ENCODE measurements around the gene EEF2K.

EEF2K gene

DNA sequence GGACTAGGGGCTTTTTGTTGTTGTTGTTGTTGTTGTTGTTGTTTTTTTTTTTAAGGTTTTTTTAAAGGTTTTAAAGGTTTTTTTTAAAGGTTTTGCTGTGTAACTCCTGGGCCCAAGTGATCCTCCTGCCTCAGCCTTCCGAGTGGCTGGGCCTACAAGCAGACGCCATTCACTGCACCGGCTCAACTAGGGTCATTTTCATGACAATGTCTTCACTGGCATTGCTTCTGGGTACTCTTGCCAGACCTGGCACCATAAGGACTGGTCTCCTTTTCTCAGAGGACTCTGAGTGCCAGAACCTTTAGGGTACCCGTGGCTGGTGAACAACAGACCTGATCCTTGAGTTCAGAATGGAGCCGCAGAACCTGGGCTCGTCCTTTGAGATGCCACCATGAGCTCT, 111.5 kb downstream of the EEF2K start:
- DNase-seq (ENCODE audit: low read depth): no peak

DNA sequence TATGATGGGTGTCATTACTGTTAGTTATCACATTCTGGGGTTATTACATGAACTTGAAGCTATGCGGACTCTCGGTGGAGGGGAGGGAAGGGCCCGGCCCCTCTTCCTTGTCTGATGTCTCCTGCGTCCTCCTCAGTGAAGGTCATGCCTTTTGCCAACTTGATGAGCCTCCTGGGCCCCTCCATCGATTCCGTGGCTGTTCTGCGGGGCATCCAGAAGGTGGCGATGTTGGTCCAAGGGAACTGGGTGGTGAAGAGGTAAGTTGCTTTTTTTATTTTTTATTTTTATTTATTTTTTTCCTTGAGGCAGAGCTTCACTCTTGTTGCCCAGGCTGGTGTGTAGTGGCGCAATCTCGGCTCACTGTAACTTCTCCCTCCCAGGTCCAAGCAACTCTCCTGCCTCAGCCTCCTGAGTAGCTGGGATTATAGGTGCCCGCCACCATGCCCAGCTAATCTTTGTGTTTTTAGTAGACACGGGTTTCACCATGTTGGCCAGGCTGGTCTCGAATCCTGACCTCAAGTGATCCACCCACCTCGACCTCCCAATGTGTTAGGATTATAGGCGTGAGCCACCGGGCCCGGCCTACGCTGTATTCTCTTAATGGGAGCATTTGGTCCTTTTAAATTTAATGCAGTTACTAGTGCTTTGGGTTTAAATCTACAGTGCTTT, 112.7 kb downstream of the EEF2K start:
- DNase-seq (ENCODE audit: low read depth): peak; percentile 20

DNA sequence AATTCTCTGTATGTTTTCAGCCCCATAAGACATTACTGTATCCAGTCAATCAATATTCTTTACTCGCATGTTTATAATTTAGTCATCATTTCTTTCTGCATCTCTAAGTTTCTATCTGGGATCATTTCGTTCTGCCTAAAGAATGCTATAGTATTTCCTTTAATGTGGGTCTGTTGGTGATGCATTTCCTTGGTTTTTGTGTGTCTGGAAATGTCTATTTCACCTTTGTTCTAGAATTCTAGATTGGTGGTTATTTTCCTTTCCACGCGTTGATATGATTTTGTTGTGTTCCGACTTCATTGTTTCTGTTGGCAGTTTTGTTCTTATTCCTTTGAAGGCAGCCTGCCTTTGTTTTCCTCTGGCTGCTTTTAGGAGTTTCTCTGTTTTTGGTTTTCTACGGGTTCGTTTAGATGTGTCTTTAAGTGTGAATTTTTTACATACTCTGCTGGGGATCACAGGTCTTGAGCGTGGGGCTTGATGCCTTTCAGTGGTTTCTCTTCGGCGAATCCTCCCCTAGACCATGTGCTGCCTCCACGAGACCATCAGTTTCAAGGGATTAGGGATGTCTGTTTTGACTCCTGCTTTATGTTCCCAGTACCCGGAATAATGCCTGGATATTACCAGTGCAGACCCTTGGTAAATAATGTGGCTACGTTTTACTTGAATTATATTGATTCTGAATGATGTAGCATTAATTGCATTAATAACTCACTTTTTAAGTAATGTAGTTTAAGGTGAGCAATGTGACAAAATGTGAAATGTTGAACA, 114.7 kb downstream of the EEF2K start:
- DNase-seq (ENCODE audit: low read depth): no peak

DNA sequence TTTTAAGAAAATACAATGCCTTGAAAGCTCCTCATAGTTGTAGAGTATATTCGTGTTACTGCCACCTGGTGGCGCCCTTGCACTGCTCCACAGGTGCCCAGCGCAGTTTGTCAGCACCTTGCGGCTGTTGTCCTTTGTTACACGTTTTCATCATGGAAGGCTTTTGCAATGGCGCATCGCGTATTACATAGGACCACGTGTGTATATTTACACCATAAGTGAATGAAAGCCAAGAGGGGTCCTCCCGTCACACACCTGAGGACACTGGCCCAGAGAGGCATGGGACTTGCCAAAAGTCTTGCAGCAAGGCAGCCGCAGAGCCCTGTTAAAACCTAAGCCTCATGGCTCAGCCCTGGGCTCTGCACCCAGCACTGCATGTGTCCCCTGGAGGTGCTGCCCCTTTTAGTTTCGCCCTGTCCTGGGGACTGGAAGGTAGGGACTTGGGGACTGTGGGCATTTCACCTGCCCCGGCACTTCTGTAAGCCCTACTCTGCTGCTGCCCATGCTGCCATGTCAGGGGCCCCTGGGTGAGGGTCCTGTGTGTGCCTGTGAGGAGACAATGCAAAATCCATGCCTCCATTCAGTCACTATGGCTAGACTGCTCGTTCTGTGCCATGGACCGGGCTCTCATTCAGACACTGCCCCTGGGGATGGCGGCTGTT, 115.4 kb downstream of the EEF2K start:
- peak; percentile 39 for DNase-seq (ENCODE audit: low read depth)

DNA sequence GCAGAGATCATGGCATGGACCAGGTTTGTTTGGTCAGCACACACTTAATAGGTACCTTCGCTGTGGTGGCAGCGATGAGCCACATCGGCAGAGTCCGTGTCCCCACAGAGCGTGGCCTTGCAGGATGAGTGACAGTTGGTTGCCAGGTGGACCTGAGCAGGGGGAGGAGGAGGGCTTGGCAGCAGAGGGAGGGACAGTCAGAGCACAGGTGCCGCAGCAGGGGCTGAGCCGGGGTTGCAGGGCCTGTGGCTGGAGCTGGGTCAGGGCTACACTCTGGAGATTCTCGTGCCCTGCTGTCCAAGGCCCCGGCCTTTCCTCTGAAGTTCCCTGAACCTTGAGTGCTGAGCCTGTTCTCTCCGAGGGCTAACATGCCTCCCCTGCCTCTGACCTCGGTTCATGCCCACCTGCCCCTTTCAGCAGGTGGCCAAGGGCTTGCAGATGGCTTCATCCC, 116.0 kb downstream of the EEF2K start:
- no peak for DNase-seq (ENCODE audit: low read depth)

DNA sequence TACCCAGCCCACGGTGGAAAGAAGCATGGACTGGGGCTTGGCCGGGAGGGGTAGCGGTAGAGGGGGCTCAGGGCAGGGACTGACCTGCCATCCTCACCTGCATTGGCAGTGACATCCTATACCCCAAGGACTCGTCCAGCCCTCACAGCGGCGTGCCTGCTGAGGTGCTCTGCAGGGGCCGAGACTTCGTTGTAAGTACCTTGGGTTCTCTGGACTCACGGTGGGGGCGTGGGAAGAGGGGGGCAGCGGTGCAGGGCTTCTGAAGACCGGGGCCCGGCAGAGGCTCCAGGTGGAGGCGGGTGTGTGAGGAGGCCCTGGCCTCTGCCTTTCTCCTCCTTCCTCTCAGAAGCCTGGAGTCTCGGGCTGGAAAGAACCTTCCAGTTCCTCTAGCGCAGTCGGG, 116.7 kb downstream of the EEF2K start:
- no peak for DNase-seq (ENCODE audit: low read depth)

DNA sequence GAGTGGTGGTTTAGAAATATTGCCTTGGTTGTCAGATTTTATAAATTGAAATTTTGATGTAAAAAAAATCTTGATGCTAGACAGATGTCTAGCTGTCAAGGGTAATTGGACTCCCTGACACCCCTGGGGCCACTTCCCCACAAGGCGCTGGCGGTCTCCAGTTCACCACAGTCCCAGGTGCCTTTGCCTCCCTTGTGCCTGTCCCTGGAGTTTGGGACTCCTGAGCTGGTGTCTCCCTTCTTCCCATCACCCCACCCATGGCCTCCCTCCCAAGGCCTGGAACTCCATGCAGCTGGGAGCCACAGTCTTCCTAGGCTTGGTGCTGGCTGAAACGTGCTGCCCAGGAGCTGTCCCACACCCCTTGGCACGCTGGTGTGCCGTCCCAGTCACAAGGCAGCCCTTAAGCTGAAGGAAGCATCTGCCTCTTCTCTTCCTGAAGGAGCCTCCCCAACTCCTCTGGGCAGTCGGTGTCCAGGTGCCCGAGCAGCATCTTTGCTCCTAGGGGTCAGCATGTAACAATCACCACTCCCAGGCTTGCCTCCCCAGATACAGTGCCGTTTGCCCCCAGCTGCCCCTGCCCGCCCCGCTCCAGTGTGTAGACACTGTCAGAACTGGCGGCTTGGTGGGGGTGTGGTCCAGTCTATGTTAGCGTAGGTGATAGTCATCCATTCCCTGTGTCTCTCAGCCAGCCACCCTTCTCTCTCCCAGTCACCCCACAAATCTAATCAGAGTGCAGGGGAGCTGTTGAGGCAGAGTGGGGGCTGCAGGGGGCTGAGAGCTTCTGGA, 117.3 kb downstream of the EEF2K start:
- no peak for DNase-seq (ENCODE audit: low read depth)

DNA sequence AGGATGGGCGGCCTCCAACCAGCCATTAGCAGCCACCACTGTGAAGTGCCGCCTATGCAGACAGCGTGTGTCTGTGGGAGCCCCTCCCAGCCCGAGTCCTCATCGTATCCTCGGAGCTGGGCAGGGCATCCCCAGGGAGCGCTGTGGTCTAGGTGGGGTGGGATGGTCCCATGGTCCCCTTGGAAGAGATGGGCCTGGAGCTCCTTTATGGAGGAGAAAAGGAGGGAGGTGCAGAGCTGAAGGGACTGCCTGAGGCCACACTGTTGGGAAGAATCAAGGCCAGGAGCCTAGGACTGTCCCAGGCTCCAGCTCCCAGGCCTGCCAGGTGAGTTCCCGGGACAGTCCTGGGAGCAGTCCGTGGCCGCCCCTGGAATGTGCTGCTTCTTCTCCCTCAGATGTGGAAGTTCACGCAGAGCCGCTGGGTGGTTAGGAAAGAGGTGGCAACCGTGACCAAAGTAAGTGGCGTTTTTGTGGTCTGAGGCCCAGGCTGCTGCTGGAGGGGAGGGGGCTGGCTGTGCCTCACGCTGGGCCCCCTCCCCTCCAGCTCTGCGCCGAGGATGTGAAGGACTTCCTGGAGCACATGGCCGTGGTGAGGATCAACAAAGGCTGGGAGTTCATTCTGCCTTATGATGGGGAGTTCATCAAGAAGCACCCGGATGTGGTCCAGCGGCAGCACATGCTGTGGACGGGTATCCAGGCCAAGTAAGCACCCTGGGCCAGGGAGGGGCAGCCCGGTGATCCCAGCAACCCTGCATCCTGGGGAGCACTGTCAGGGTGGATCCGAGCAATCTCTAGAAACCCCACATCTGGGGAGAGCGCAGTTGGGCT, 118.1 kb downstream of the EEF2K start:
- no peak for DNase-seq (ENCODE audit: low read depth)

DNA sequence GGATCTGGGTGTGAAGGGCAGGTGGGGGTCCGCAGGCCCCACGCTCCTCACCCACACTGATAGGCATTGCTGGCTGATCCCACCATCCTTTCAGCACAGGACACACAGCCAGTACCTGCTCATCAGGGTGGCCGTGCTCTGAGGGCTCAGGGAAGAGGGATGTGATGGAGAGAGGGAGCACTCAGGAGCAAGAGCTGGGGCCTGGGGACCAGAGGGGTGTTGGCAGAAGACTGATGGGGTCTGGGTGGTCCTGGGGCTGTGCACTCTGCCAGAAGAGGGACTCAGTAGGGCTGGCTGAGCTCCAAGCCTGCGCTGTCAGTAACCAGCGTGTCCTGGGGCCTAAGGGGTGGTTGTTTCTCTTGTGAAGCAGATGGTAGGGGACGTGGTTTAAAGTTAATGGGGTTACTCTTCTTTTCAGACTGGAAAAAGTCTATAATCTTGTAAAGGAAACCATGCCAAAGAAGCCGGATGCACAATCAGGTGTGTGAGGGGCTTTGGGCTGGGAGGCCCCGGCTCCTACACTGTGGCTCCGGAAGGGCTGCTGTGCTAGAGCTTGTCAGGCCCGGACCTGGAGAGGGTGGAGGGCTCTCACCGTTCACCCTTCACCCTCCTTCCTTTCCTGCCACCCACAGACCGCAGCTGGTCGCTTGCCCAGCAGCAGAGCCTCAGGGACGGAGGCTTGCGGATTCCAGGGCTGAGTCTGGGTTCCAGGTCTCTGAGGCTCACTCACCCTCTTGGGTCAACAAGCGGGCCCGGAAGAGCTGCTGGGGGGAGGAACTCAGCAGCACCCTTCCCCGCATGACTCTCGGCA, 118.9 kb downstream of the EEF2K start:
- DNase-seq (ENCODE audit: low read depth): no peak

DNA sequence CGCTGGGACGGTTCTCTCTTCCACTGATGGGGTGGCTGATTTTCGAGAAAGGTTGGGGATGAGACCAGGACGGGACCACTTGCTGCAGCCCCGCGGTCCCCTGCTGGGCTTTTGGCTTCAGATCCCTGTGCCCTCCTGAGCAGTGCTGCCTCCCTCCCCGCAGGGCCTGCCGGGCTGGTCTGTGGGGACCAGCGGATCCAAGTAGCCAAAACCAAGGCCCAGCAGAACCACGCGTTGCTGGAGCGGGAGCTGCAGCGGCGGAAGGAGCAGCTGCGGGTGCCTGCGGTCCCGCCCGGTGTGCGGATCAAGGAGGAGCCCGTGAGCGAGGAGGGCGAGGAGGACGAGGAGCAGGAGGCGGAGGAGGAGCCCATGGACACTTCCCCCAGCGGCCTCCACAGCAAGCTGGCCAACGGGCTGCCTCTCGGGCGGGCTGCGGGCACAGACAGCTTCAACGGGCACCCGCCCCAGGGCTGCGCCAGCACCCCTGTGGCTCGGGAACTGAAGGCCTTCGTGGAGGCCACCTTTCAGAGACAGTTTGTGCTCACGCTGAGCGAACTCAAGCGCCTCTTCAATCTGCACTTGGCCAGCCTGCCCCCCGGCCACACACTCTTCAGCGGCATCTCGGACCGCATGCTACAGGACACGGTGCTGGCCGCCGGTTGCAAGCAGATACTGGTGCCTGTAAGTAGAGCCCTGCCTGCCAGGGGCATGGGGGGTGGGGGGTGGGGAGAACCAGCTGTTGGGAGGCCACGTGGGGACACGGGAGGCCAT, 119.7 kb downstream of the EEF2K start:
- no peak for DNase-seq (ENCODE audit: low read depth)

DNA sequence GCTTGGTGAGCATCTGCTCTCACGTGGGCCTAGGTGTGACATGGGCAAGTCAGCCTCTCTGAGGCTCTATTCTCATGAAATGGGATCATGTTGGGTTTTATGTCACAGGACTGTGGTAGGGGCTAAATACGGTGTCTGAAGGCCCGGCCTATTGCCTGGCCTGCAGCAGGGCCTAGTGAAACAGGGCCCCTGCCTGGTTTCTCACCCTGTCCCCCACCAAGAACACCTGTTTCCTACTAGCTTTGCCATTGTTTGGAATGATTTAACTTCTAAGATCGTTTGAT, 120.2 kb downstream of the EEF2K start:
- DNase-seq (ENCODE audit: low read depth): no peak

DNA sequence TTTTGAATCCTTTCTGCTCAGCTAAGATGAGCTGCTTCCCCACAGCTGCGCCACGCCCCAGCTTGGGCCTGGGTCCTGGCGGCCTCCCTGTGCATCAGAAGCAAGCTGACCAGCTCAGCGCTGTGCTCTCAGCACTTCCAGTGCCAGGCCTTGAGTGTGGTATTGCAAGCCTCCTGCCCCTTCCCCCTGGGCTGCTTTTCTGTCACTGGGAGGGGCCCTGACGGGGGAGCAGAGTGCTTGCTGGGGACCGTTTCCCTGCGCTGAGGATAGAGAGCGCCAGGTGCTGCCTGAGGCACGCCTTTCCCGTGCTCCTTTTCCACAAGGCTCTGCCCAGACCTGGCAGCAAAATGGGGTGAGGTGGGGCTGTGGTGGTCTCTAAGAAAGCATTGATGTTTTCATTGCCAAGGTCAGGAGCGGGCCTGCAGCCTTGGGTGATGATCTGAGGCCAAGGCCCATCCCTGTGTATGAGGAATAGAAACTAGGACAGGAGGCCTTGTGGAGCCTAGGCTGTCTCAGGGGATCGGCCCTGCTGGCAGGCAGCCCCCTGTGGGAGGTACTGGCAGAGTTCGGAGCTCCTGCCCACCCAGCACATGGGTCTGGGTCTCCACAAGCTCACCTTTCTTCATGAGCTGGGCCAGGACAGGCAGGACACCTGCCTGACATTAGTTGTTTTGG, 120.8 kb downstream of the EEF2K start:
- no peak for DNase-seq (ENCODE audit: low read depth)

DNA sequence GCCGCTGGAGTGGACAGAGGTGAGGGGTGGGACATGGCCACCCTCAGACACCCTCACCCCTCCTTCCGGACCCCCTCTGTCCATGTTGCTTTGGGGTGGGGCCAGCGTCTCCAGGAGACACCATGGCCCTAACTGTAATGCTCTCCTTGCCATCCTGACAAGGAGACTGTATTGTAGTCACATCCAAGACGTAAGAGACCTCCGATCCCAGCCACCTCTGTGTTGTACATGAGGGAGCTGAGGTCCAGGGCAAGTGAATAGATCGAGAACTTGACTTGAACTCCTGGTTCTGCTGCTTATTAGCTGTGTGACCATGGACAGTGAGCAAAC, 121.3 kb downstream of the EEF2K start:
- DNase-seq (ENCODE audit: low read depth): no peak

DNA sequence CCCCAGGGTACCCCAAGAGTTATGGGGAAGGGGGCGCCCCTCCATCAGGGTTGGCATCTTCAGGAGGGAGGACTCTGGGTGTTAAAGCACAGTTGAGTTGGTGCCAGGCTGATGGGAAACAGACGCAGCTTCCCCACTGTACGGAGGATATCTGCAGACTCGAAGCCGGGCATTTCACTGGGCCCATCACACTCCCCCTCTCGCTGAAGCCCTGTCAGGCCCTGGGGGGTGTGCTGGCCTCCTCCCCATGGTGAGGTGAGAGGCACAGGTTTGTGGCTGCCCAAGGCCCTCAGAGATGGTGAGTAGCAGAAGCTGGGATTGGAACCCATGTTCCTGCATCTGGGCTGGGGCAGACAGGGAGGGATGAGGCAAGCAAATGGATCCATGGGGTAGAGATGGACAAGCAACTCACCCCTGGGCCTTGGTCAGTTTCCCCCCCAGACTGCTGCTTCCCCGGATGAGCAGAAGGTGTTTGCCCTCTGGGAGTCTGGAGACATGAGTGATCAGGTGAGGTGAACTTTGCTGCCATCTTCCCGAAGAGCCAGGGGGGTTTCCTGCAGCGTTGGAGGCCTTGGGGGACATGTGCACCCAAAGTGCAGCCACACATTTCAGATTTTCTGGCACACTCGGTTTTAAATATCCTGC, 122.1 kb downstream of the EEF2K start:
- DNase-seq (ENCODE audit: low read depth): no peak

DNA sequence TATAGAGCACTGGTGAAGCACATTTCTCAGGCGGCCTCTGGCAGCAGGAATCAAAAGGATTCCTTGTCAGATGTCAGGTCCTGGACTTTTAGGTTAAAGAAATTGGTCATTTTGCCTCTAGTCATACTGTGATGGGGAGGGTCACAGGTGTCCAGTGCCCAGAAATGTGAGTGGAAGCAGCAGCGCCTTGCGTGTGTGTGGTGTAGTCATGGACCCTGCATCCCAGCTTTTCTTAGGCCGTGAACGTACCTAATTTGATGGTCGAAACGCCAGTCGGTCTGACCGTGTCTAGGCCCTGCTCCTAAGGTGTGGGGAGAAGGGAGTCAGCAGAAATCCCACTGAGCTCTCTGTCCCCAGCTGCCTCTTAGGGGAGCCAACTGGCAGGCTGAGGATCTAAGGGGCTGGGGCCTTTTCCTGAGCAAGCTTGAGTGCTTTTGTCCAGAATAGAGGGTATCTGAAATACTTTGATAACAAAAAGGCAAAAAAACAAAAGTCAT, 123.2 kb downstream of the EEF2K start:
- DNase-seq (ENCODE audit: low read depth): no peak

DNA sequence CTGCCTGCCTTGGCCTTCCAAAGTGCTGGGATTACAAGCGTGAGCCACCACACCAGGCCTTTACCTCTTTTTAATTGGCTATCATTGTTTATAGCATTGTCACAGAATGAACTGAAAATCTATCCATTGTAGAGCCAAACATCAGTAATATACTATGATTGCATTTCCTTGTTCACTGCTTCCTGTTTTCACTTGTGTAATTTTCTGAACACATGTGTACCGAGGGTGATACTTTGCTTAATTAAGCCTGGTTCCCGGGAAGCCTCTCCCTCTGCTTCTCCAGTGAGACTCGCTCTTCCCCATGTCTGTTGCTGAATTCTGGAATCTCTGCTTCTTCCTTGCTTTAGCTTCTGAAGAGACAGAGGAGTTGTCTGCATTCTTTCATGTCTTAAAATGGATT, 124.2 kb downstream of the EEF2K start:
- no peak for DNase-seq (ENCODE audit: low read depth)

DNA sequence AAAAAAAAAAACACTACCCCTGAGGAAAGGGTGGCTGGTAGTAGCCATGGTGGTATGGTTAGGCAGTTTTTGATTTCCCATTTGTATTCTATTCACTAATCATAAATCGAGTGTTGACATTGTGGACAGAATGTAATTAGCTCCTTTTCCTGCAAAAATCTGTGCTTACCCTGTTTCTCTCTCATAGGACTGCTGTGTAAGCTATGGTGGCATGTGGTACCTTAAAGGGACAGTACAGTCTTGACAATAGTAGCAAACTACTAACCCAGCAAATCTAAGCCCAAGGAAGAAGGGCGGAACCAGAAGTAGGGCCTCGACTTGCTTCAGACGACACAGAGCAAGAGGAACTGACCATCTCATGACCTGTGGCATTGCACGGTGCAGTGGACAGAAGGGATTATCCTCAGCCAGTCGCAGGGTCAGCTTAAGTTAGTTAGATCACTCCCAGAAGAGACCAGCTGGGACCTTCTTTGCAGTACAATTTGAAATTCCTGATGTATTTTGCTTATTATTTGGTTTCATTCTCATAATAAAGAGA, 127.4 kb downstream of the EEF2K start:
- DNase-seq (ENCODE audit: low read depth): no peak

DNA sequence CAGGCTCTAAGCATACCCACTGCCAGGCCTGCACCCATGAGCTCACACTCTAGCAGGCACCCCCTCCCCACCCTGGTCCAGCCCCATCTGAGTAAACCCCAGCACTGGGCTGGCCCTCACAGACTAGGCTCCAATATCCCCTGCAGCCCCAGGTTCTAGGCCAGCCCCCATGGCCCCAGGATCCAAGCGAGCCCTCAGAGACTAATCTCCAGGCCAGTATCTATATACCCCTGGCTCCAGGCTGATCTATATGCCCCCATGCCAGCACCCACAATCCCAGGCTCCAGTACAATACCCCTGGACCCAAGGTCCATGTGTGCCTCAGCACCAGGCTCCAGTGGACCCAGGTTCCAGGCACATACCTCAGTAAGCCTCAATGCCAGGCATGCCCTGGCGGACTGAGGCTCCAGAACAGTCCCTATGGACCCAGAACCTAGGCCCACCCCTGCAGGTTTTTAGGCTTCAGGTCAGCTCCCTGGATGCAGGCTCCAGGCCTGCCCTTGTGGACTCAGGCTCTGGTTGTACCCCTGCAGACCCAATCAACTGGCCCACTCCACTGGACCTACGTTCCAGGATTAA, 129.7 kb downstream of the EEF2K start:
- no peak for DNase-seq (ENCODE audit: low read depth)

Measured in stimulated activated CD8-positive, alpha-beta memory T cell treated with anti-CD3 and anti-CD28 coated beads, Interleukin-4, amount 100 ng/mL, for 24 hours (primary cell).